LHCN-M2 (cell line): Measurements from ENCODE around the gene TRIM49C. TPM values are rescaled to one million over a fixed set of nuclear protein-coding genes. Genes with fewer than 3 reads are reported as not detected.
"Not testable (repeated sequence)": the region's sequence is repeated elsewhere in the genome, so short reads cannot be mapped to it uniquely, and the experiment has no call there.

Experiments
- DNase-seq: peaks from one replicate; pipeline ENCODE4 v3.0.0-alpha.2; 2012; ENCODE audit warnings: low read depth
- polyA plus RNA-seq: library from polyadenylated mRNA; unstranded; fragments of >200 nt; gene quantifications from one replicate; pipeline ENCODE4 v1.2.1, GENCODE V29; 2012; ENCODE audit warnings: missing spikeins
- total RNA-seq: library from RNA; depleted of rRNA; stranded (reverse); fragments of >200 nt; gene quantifications from 2 replicates; pipeline ENCODE4 v1.2.3, GENCODE V29; 2014; rRNA removed

TRIM49C gene
- not detected in 2 replicates for total RNA-seq
- polyA plus RNA-seq: not detected

GRCh38 chr11:90030806-90031205, at the start of gene TRIM49C:
Gene TRIM49C, plus strand, starts transcription at chr11:90031106. Its CDS starts 4,106 bp downstream, at chr11:90035212.
- not testable (repeated sequence) for DNase-seq

- DNase-seq: not testable (repeated sequence)
Measured at GRCh38 chr11:90024184-90024583, 6.7 kb upstream of the TRIM49C start.

GRCh38 chr11:90051591-90052209, 20.8 kb downstream of the TRIM49C start:
- DNase-seq: not testable (repeated sequence)

- DNase-seq: not testable (repeated sequence)
Measured at GRCh38 chr11:90052311-90052710, 21.4 kb downstream of the TRIM49C start.

GRCh38 chr11:90053545-90053944, 22.6 kb downstream of the TRIM49C start:
- DNase-seq: not testable (repeated sequence)

GRCh38 chr11:90085650-90086049, 54.7 kb downstream of the TRIM49C start, which contains the start of gene UBTFL1:
Gene UBTFL1, plus strand, starts transcription at chr11:90085950. Its CDS starts 0 bp downstream, at chr11:90085950.
- not testable (repeated sequence) for DNase-seq

GRCh38 chr11:90088731-90089130, 57.8 kb downstream of the TRIM49C start:
- not testable (repeated sequence) for DNase-seq

Other genes with a start within 250 kb of the TRIM49C start
- gene TRIM49, start 222.5 kb upstream of the TRIM49C start, total RNA-seq: not detected in 2 replicates
- not detected in 2 replicates for gene TRIM64B, start 152.6 kb upstream of the TRIM49C start, total RNA-seq
- not detected in 2 replicates for gene TRIM49D1, start 108.9 kb upstream of the TRIM49C start, total RNA-seq
- gene TRIM49D2, start 107.0 kb upstream of the TRIM49C start, total RNA-seq: not detected in 2 replicates
- gene TRIM64, start 65.1 kb upstream of the TRIM49C start, total RNA-seq: not detected in 2 replicates
- not detected in 2 replicates for gene UBTFL1, start 54.8 kb downstream of the TRIM49C start, total RNA-seq
- 0.23 TPM in 1 of 2 replicates, not detected in the other for gene NAALAD2, start 103.6 kb downstream of the TRIM49C start, total RNA-seq
- gene CHORDC1, start 191.9 kb downstream of the TRIM49C start, total RNA-seq: 40.7 and 57.3 TPM in 2 replicates